Stimulated activated CD8-positive, alpha-beta memory T cell treated with anti-CD3 and anti-CD28 coated beads, Interleukin-7, amount 100 ng/mL, for 24 hours (primary cell): ENCODE measurements around the gene HOXA4.

Experiments used
- DNase-seq: peaks from one replicate; pipeline ENCODE4 v3.0.0-alpha.2; 2020; ENCODE audit warnings: low read depth

HOXA4 gene

DNA sequence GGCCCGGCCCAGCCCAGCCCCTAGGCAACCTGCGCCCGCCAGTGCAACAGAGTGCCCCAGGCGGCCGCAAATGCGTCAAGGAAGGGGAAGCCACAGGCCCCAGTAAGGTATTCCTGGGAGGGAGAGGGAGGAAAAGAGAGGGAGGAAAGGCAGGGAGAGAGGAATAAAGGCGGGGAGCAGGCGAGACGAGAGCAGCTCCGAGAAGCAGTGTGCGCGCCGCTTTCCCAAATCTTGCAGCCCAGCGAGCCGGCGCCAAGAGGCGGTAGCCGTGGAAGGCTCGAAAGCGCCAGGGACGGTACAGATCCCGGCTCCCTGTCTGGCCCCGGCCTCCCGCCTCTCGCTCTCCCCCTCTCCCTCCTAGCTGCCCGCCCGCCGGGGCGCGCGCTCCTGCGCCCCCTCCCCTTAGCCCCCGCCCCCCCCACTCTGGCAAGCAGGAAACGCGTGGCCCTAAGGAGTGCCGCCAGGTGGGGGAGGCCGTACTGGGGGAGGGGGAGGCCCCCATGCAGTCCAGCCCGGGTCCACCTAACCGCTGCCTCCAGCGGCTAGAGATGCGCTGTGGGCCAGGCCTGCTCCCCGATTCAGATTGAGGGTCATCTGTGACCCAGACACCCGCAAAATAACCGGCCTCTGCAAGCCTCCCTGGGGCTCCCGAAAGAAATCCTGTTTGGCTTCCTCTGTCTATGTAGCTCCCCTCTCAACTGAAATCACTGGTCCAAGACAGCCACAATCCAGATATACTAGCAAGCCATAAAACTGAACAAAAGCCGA lies 39.3 kb upstream of the HOXA4 start:
- no peak for DNase-seq

GRCh38 chr7:27168265-27168947 lies 37.8 kb upstream of the HOXA4 start:
- no peak for DNase-seq

DNA sequence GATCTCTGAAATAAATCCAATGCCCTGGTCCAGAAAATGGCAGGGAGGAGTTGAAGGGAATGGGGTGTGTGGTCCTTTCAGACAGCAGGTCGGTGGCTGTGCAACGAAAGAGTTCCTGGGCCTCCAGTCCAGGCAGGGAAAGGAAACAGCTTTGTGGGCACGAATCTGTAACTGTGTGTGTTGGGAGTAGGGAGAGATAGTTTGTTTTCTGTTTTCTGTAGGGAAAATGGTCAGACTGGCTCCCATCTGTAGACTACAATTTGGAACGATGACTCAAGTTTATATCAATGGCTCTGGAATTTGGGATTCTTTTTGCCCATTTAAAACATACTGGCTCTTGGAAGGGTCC lies 37.3 kb upstream of the HOXA4 start:
- no peak for DNase-seq

GRCh38 chr7:27166531-27167505 lies 36.3 kb upstream of the HOXA4 start:
- DNase-seq: no peak

GRCh38 chr7:27165996-27166530 lies 35.5 kb upstream of the HOXA4 start:
- DNase-seq: no peak

- DNase-seq: no peak
These were observed 34.8 kb upstream of the HOXA4 start, which contains the start of gene HOXA9 for GRCh38 chr7:27165089-27165995. TSS of gene HOXA9 (minus strand) at chr7:27165537. CDS start at chr7:27165457, 80 bp downstream.

DNA sequence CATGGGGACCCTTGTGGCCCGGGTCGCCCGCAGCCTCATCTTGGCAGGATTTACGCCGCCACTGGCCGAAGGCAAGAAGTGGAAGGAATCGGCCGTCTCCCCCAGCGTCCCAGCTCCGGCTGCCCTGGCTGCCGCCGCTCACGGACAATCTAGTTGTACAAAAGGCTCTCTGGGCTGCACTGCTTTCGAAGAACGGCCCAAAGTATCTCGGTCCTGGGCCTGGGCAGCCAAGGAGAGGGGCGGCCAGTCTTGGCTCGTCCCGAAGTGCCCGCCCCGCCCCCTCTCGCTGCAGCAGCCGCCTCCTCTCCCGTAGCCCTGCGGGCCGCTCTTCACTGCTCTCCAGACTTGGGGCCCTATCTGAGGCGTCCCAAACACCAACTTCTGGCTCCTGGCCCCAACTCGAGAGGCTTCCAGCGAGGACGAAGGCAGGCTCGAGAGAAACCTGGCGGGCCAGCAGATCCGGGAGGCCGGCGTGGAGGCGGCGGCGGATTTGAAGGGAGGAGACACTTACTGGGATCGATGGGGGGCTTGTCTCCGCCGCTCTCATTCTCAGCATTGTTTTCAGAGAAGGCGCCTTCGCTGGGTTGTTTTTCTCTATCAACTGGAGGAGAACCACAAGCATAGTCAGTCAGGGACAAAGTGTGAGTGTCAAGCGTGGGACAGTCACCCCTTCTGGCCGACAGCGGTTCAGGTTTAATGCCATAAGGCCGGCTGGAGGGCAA lies 34.0 kb upstream of the HOXA4 start:
- no peak for DNase-seq

DNA sequence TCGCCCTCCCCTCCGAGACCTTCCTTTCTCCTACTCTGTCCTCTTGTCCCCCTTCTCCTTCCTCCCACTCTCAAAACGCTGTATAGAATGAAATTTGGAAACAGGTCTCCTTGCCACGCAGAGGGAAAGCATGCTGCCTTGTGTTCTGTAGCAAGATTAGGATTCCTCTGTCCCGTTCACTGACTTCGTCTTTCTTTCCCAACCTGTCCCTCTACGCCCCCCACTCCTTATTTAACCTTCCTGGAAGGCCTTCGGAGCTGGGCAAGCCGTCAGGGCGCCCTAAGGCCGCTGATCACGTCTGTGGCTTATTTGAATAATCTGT lies 33.4 kb upstream of the HOXA4 start:
- no peak for DNase-seq

DNA sequence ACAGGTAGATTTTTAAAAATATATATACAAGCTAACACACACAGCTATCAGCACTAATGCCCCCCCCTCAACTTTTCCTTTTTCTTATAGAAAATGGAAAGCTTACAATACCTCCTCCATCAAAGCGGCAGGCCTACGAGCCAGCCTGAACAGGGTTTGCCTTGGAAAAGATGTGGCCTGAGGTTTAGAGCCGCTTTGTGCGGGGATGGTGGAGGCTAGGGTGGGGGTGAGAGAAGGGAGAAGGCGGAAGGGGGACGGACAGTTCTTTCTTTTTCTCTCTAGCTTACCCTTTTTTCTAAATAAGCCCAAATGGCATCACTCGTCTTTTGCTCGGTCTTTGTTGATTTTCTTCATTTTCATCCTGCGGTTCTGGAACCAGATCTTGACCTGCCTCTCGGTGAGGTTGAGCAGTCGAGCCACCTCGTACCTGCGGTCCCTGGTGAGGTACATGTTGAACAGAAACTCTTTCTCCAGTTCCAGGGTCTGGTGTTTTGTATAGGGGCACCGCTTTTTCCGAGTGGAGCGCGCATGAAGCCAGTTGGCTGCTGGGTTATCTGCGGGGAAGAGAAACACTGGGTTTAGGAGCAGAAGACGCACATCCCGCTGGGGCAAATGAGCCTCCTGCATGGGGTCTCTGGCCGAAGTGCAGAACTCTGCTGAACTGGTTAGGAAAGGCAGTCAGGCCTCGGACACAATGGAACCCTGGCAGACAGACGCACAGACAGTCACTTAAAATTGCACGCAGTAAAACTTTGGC lies 32.9 kb upstream of the HOXA4 start:
- no peak for DNase-seq

DNA sequence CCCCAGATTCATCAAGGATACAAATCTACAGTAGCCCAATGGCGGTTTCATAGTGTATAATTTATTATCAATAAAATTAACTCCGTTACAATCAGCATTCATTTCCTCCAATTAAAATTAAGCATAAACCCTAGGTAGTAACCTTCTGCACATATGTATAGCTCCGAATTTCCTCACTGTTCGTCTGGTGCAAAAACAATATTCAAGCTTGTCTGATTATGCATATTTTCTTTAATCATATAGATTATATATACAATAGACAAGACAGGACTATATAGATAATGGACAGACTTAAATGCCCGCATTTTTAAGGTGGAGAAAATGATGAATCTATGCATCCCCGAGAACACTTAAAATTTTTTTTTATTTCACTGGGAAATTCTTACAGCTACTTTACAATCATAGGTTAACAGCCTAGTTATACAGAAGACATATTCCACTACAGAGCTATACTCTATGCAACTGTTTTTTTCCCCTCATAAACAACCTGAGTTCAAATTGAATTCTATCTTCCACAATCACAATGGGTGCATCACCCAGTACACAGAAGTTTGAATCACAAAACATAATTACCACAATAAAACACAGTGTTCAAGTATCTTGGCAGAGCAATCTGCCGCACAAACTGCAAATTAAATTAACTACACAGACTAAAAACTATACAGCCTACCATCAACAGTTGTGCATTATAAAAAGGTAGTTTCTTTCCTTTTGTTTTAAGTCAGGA lies 32.2 kb upstream of the HOXA4 start:
- DNase-seq: no peak

GRCh38 chr7:27161721-27162560 lies 31.4 kb upstream of the HOXA4 start:
- DNase-seq: no peak

DNA sequence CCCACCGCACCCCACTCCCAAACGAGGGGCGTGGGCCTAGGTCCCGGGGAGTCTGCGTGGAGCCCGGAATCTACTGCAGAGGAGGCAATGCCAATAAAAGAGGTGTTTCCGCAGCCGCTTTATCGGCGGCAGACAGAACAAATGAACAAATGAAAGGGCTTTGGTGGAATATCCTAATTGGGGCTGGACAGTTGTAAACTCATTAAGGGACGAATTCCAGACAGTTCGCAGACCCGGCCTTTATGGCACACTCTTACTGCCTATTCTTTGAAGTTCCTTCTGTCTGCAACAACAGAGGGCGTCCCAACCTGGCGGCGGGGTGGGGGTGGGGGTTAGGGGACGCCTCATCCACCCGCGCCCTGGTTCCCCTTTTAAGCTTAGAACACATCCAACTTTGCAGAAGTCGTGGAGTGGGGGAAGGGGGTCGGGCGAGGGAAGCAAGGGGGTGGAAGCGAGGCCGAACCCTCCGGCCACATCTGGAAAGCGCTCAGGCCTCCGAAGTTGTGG lies 30.7 kb upstream of the HOXA4 start:
- no peak for DNase-seq

DNA sequence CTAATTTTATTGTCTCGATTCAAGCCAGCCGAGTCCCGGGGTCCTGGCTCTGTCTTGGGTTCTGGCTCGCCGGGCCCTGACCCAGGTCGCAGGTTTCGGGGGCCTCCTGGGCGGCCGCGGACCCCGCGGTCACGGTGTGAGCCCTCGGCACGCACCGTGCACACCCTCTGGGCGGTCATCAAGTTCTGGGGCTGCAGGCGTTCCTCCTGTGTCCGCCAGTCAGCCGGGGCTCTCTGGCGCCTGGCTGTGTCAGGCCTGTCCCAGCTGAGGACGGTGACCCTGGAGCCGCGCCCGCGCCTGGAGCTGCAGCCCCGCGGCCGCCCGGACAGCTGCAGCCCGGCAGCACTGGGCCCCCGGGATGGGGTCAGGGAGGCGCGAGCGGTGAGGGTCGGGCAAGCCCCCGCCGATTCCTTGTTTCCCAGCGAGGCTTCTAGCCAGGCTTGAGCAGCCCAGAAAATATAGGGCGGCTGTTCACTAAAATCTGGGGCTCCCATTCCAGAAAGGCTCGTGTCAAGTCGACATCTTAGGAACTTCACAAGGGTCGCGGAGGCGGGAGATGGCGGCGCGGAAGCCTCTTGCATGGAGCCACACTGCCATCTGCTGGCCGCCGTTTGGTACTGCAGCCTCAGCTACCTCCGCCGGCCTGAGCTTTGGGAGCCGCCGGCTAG lies 30.1 kb upstream of the HOXA4 start:
- peak; percentile 82 for DNase-seq

- DNase-seq: no peak
These were observed 29.6 kb upstream of the HOXA4 start for GRCh38 chr7:27160145-27160545.

DNA sequence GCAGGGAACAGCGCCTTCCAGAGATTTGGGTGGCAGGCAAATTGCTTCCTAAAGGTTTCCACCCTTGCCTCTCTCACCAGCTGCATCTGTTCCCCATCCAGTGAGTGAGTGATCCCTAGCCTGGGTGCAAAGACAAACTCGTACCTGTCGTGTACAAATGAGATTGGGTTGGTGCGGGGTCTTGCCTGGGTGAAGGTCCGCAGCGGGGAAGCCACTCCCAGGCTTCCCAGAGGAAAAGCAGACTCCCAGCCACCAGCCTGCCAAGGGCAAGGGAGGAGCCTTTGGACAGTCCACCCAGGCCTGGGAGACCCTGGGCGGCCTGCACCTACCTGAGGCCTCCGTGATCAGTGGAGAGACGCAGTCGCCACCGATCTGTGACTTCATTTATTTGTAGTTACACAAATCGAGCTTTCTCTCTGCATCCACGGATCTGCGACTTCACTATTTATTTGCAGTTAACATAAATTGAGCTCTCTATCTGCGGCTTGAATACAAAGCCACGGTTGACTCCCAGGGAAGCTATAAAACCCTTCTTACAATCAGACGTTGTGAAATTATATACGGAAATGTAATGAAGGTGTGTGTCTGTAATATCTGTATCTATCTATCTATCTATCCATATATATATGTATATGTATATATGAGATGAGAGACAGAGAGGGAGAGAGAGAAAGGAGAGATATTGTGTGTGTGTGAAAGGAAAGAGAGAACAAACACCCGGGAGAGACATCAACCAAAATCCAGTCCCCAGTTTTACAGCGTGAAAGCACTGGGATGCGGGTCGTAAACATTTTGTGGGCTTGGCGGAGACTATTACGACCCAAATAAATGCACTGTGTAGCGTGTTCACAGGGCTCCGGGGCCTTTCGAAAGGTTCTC lies 28.9 kb upstream of the HOXA4 start:
- no peak for DNase-seq

DNA sequence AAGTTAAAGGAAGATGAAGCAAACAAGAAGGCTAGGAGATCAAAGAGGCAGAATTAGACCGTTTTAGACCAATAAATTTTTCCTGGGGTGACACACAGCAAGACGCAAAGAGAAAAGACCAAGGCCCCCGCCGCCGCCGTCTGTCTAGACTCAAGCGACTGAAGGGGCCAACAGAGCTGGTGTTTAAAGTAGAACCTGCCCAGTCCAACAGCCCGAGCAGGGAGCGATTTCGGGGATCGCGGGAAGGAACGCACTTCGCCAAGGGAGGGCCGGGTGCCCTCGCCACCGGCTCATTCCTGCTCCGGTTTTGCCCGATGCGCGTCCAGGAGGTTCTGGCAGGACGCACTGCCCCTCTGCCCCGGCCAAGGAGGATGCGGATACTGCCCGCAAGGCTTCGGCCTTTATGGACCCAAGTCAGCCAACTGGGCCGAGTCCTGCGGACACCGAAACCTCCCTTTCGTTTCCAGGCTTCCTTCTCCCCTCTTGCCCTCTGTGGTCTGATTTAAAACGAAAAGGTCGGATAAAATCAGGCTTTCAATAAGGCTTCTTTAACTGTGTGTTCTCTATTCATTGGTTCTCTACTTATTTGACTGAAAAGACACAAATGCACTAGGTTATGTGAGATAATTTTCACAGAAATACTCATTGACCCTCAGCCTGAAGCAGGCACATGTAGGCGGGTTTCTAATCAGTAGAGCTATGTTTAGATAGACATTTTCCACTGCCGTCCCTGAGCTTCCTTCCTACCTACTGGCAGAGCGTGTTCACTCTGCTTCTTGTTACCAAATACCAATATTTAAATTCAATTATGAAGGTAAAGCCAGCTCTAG lies 28.1 kb upstream of the HOXA4 start:
- DNase-seq: no peak
